ENCODE results near the gene PGM1.

The PGM1 gene

GRCh38 chr1:63663873-63664272 lies 70.7 kb downstream of the PGM1 start:
- DNase-seq (ENCODE audit: low read depth in 2 of 2, low spot score in 1 of 2): no peak

GRCh38 chr1:63664742-63665141 lies 71.5 kb downstream of the PGM1 start:
- no peak for DNase-seq (ENCODE audit: low read depth in 2 of 2, low spot score in 1 of 2)

GRCh38 chr1:63665410-63665809 lies 72.2 kb downstream of the PGM1 start:
- DNase-seq (ENCODE audit: low read depth in 2 of 2, low spot score in 1 of 2): no peak

GRCh38 chr1:63665824-63666223 lies 72.6 kb downstream of the PGM1 start:
- no peak for DNase-seq (ENCODE audit: low read depth in 2 of 2, low spot score in 1 of 2)

- DNase-seq (ENCODE audit: low read depth in 2 of 2, low spot score in 1 of 2): no peak
Measured at GRCh38 chr1:63668298-63668697, 75.1 kb downstream of the PGM1 start.

- DNase-seq (ENCODE audit: low read depth in 2 of 2, low spot score in 1 of 2): no peak
Measured at GRCh38 chr1:63669151-63669961, 76.1 kb downstream of the PGM1 start.

- DNase-seq (ENCODE audit: low read depth in 2 of 2, low spot score in 1 of 2): no peak
Measured at GRCh38 chr1:63670164-63670563, 77.0 kb downstream of the PGM1 start.

GRCh38 chr1:63671514-63671913 lies 78.3 kb downstream of the PGM1 start:
- DNase-seq (ENCODE audit: low read depth in 2 of 2, low spot score in 1 of 2): no peak

GRCh38 chr1:63674238-63674864 lies 81.1 kb downstream of the PGM1 start:
- DNase-seq (ENCODE audit: low read depth in 2 of 2, low spot score in 1 of 2): no peak

- DNase-seq (ENCODE audit: low read depth in 2 of 2, low spot score in 1 of 2): no peak
Measured at GRCh38 chr1:63674865-63675419, 81.7 kb downstream of the PGM1 start.

GRCh38 chr1:63675420-63675931 lies 82.3 kb downstream of the PGM1 start:
- no peak for DNase-seq (ENCODE audit: low read depth in 2 of 2, low spot score in 1 of 2)

GRCh38 chr1:63677497-63677896 lies 84.3 kb downstream of the PGM1 start:
- DNase-seq (ENCODE audit: low read depth in 2 of 2, low spot score in 1 of 2): no peak

GRCh38 chr1:63678200-63678599 lies 85.0 kb downstream of the PGM1 start:
- DNase-seq (ENCODE audit: low read depth in 2 of 2, low spot score in 1 of 2): no peak

GRCh38 chr1:63679076-63679475 lies 85.9 kb downstream of the PGM1 start:
- no peak for DNase-seq (ENCODE audit: low read depth in 2 of 2, low spot score in 1 of 2)

GRCh38 chr1:63679589-63679988 lies 86.4 kb downstream of the PGM1 start:
- DNase-seq (ENCODE audit: low read depth in 2 of 2, low spot score in 1 of 2): no peak

- DNase-seq (ENCODE audit: low read depth in 2 of 2, low spot score in 1 of 2): no peak
Measured at GRCh38 chr1:63682936-63683335, 89.7 kb downstream of the PGM1 start.

GRCh38 chr1:63683759-63684158 lies 90.5 kb downstream of the PGM1 start:
- DNase-seq (ENCODE audit: low read depth in 2 of 2, low spot score in 1 of 2): no peak

GRCh38 chr1:63686696-63687095 lies 93.5 kb downstream of the PGM1 start:
- no peak for DNase-seq (ENCODE audit: low read depth in 2 of 2, low spot score in 1 of 2)

- DNase-seq (ENCODE audit: low read depth in 2 of 2, low spot score in 1 of 2): no peak
Measured at GRCh38 chr1:63688302-63688890, 95.2 kb downstream of the PGM1 start.

GRCh38 chr1:63690966-63691700 lies 97.9 kb downstream of the PGM1 start:
- DNase-seq (ENCODE audit: low read depth in 2 of 2, low spot score in 1 of 2): no peak
